MCF 10A (cell line): ENCODE results near the gene HCN4. TPM values are rescaled to one million over a fixed set of nuclear protein-coding genes. Genes with fewer than 3 reads are reported as not detected.

Experiments
- BruUV-seq: library from RNA; stranded (reverse); fragments of 400-500 nt; replicated peaks from 2 replicates; lab custom pipeline; 2021; lab: Mats Ljungman, UMichigan
- CTCF ChIA-PET: fragments of 300-600 bp; sonication (Branson Sonifier 250); formaldehyde crosslinking; extraction: SDS; loops from one replicate; lab custom pipeline; 2021; ENCODE audit warnings: antibody characterized with exemption, inconsistent platforms; lab: Yijun Ruan, JAX
- POLR2A ChIA-PET: fragments of 300-600, 350-650 bp; sonication (Branson Sonifier 250); formaldehyde crosslinking; extraction: SDS; loops from one replicate; lab custom pipeline; 2020; ENCODE audit warnings: antibody characterized with exemption, inconsistent platforms; lab: Yijun Ruan, JAX
- DNase-seq: peaks from one replicate; pipeline ENCODE4 v3.0.0-alpha.2; 2018; ENCODE audit not compliant: unreplicated experiment
- H3K27ac Mint-ChIP-seq: one replicate; pipeline ENCODE4 v1.8.0; 2022; ENCODE audit warnings: mild to moderate bottlenecking, low read depth, mixed read lengths; ENCODE audit not compliant: unreplicated experiment
- H3K27me3 Mint-ChIP-seq: one replicate; pipeline ENCODE4 v1.8.0; 2022; ENCODE audit warnings: mixed read lengths; ENCODE audit not compliant: insufficient read depth, unreplicated experiment
- H3K36me3 Mint-ChIP-seq: one replicate; pipeline ENCODE4 v1.8.0; 2022; ENCODE audit warnings: mild to moderate bottlenecking, moderate library complexity, mixed read lengths; ENCODE audit not compliant: insufficient read depth, unreplicated experiment
- H3K4me1 Mint-ChIP-seq: one replicate; pipeline ENCODE4 v1.8.0; 2022; ENCODE audit warnings: mixed read lengths; ENCODE audit not compliant: insufficient read depth, unreplicated experiment
- H3K4me3 Mint-ChIP-seq: one replicate; pipeline ENCODE4 v1.8.0; 2022; ENCODE audit warnings: mild to moderate bottlenecking, moderate library complexity, mixed read lengths; ENCODE audit not compliant: unreplicated experiment
- H3K9me3 Mint-ChIP-seq: one replicate; pipeline ENCODE4 v1.8.0; 2022; ENCODE audit warnings: mixed read lengths; ENCODE audit not compliant: unreplicated experiment
- intact Hi-C: fragments of 100-400 bp; cut with micrococcal nuclease; formaldehyde crosslinking; loops from 2 replicates; pipeline ENCODE4 v1.14.1; 2022
- total RNA-seq: library from RNA; stranded (reverse); gene quantifications from 2 replicates; pipeline ENCODE4 v1.2.3, GENCODE V29; 2022
- TF ChIP-seq, protein P1 (sequence below): fragments of 200-600 bp; IDR thresholded peaks from one replicate; pipeline ENCODE4 v1.8.0; 2022; ENCODE audit warnings: antibody characterized with exemption, mild to moderate bottlenecking; ENCODE audit not compliant: unreplicated experiment

The HCN4 gene
- total RNA-seq, 1 experiment from 2014 or later = not detected

DNA sequence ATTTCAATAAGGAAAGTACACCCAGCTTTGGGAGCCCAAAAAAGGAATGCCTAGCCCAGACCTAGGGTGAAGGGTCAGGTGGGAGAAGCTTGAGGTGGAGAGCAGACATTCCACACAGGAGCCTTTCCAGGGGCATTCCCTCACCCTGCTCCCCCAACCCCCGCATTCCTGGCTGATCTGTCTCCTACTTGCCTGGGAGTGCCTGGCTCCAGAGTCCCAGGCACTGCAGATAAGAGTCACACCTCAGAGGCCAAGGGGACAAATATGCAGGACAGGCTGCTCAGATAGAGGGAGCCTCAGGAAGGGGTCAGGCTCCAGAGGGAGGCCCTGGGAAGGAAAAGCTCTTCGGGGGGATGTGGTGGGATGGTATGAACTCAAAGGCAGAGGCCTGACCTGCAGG is 20.8 kb upstream of the HCN4 start:
- no peak overlapping the region for H3K27ac Mint-ChIP-seq
- POLR2A ChIA-PET = no interaction called here

DNA sequence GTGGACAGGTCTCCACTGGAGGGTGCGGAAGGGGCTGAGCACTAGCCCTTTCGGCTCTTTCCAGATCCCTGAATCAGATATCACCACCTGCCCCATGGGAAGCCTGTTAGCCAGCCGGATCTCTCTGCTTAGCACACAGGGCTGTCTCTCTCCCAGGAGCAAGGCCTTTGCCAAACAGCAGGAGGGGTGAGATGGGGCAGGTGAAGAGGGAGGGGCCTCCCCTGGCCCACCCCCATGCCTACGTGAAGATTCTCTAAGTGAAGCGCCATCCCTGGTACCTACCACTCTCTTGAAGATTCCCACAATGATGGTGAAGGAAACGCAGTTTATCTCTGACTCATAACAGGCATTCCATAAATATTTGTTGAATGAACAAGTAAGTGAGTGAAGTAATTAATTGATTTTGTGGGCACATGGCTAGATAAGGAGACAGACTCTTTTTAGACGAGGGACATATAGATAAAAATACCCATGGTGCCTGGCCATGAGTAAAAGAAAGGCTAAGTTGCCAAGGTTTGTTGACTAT is 19.6 kb upstream of the HCN4 start:
- Mint-ChIP-seq H3K4me1 (peaks cover 7% of the 10 kb centered on the region), H3K4me3 (no peak overlapping the region), H3K27ac (no peak overlapping the region), H3K36me3 (peaks cover 6% of the 10 kb centered on the region), H3K27me3 (peaks cover 52% of the 10 kb centered on the region), H3K9me3 (no peaks in the 10 kb centered on the region)
- no TSS peak for BruUV-seq
- DNase-seq = peak; percentile 23
- CTCF ChIA-PET = no interaction called here
- intact Hi-C loops = no loop called here
- POLR2A ChIA-PET = no interaction called here
- TF ChIP-seq, protein P1, sequence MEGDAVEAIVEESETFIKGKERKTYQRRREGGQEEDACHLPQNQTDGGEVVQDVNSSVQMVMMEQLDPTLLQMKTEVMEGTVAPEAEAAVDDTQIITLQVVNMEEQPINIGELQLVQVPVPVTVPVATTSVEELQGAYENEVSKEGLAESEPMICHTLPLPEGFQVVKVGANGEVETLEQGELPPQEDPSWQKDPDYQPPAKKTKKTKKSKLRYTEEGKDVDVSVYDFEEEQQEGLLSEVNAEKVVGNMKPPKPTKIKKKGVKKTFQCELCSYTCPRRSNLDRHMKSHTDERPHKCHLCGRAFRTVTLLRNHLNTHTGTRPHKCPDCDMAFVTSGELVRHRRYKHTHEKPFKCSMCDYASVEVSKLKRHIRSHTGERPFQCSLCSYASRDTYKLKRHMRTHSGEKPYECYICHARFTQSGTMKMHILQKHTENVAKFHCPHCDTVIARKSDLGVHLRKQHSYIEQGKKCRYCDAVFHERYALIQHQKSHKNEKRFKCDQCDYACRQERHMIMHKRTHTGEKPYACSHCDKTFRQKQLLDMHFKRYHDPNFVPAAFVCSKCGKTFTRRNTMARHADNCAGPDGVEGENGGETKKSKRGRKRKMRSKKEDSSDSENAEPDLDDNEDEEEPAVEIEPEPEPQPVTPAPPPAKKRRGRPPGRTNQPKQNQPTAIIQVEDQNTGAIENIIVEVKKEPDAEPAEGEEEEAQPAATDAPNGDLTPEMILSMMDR = no peak

More for the DNA sequence above, 20.8 kb upstream of the HCN4 start:
- no peak overlapping the region for H3K4me3 Mint-ChIP-seq
- no peaks in the 10 kb centered on the region for H3K9me3 Mint-ChIP-seq
- CTCF ChIA-PET = no interaction called here
- DNase-seq = no peak
- no TSS peak for BruUV-seq
- TF ChIP-seq, protein P1 = no peak
- peaks cover 7% of the 10 kb centered on the region for H3K4me1 Mint-ChIP-seq
- H3K27me3 Mint-ChIP-seq = peaks cover 53% of the 10 kb centered on the region
- intact Hi-C loops = no loop called here
- H3K36me3 Mint-ChIP-seq = peaks cover 6% of the 10 kb centered on the region

DNA sequence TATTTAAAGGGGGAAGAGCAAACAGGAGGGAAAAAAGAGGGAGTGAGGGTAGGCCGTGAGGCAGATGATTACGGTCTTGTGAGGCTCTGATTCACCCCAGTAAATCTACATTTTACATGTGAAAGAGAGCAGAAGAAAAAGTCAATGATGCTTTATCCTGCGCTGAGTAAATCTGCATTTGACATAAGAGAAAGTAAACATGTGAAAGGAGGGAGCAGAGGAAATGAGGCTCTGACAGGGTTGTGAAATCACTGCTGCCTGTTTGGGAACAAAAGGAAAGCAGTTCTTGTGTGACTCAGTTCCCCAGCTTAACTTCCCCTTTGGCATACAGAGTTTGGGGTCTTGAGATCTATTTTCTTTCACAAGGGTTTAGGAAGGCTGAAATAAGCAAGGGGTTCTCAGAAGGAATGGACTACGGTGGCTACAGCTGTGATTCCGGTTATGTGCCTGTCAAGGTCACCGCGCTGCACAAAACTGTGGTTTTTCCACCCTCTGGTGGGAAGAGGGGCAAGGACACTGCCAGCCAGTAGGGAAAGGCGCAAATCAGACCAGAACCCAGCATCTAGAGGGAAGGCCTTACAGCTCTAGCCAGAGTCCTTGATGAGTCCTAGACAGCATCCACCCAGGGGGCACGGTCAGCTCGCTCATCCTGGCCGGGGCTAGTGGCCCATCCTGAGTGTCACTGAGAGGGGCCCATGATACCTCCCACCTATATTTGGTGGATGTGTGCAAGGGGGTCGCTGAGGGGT is 18.9 kb upstream of the HCN4 start:
- peaks cover 52% of the 10 kb centered on the region for H3K27me3 Mint-ChIP-seq
- ChIA-PET CTCF (no interaction called here), POLR2A (interaction anchor here (0.6 kb wide), 1 partner anchor 244 kb away, joined by 3 read pairs; no protein-coding TSS in a partner anchor)
- intact Hi-C loops = no loop called here
- peaks cover 6% of the 10 kb centered on the region for H3K36me3 Mint-ChIP-seq
- DNase-seq = peak; percentile 25
- H3K4me3 Mint-ChIP-seq = no peak overlapping the region
- peaks cover 7% of the 10 kb centered on the region for H3K4me1 Mint-ChIP-seq
- TF ChIP-seq, protein P1 = no peak
- H3K9me3 Mint-ChIP-seq = no peaks in the 10 kb centered on the region
- no TSS peak for BruUV-seq
- no peak overlapping the region for H3K27ac Mint-ChIP-seq

DNA sequence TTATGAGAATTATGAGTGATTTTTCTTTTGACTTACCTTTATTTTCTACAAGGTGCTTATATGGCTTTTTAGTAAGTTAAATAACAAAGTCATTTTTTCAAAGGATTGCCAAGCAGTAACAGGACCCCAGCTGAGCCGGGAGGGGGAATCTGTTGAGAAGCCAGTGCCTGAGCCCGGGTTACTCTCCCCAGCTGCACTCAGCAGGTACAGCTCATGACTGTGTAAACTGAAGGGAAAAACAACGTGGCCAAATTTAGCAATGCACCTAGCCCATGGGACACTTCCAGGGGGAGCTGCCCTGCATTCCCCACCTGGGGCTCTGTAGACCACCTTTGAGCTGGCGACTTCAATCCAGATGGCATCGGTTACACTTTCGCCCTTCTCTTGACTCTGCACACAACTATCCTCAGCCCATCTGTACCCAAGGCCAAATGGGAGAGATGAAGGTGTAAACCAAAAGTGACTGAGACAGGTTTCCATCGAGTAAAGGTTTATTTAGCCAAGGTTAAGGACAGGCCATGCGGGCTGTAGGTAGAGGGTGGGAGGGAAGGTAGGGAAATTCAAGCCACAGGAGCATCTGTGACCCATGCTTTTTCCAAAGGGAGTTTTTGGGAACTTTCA is 18.2 kb upstream of the HCN4 start:
- no peaks in the 10 kb centered on the region for H3K9me3 Mint-ChIP-seq
- no peak for DNase-seq
- TF ChIP-seq, protein P1 = no peak
- H3K27ac Mint-ChIP-seq = no peak overlapping the region
- peaks cover 6% of the 10 kb centered on the region for H3K36me3 Mint-ChIP-seq
- POLR2A ChIA-PET = interaction anchor here (0.6 kb wide), 1 partner anchor 245 kb away, joined by 3 read pairs; no protein-coding TSS in a partner anchor
- peaks cover 52% of the 10 kb centered on the region for H3K27me3 Mint-ChIP-seq
- intact Hi-C loops = no loop called here
- CTCF ChIA-PET = interaction anchor here (0.8 kb wide), 1 partner anchor 113 kb away, joined by 3 read pairs; no protein-coding TSS in a partner anchor
- no TSS peak for BruUV-seq
- H3K4me3 Mint-ChIP-seq = no peak overlapping the region
- H3K4me1 Mint-ChIP-seq = peaks cover 7% of the 10 kb centered on the region
